K562 (cell line): Measurements from ENCODE around the gene ZNF646. TPM values are rescaled to one million over a fixed set of nuclear protein-coding genes. Genes with fewer than 3 reads are reported as not detected.
A peak's percentile ranks its signal among the peaks of the same experiment; 100 is the strongest.

Experiments used
- CHAMP1 ChIP-seq: fragments of 450-650 bp; IDR thresholded peaks from 2 replicates; pipeline ENCODE4 v1.6.1; 2016; ENCODE audit warnings: mild to moderate bottlenecking
- DIDO1 ChIP-seq: fragments of 450-650 bp; IDR thresholded peaks from 2 replicates; pipeline ENCODE4 v1.6.1; 2016; ENCODE audit warnings: low read depth, missing biosample characterization, missing genetic modification characterization
- ELK3 ChIP-seq: fragments of 450-650 bp; formaldehyde crosslinking; IDR thresholded peaks from 2 replicates; pipeline ENCODE4 v1.4.0; 2020; ENCODE audit warnings: mild to moderate bottlenecking
- FOXA1 ChIP-seq: fragments of 450-650 bp; IDR thresholded peaks from 2 replicates; pipeline ENCODE4 v1.6.1; 2016; ENCODE audit warnings: mild to moderate bottlenecking, borderline replicate concordance
- GTF2E2 ChIP-seq: fragments of 200-800 bp; sonication (Bioruptor generic); IDR thresholded peaks from 2 replicates; pipeline ENCODE4 v1.6.1; 2016; ENCODE audit warnings: missing genetic modification characterization, missing compliant biosample characterization
- HMG20A ChIP-seq: fragments of 450-650 bp; formaldehyde crosslinking; conservative IDR thresholded peaks from 2 replicates; pipeline ENCODE4 v1.4.0; 2020; ENCODE audit warnings: mild to moderate bottlenecking, mixed read lengths
- HNRNPLL ChIP-seq: fragments of 200-400 bp; formaldehyde crosslinking; IDR thresholded peaks from 2 replicates; pipeline ENCODE4 v1.6.1; 2017; ENCODE audit warnings: low read length, low read depth, mild to moderate bottlenecking; ENCODE audit not compliant: poor library complexity, severe bottlenecking
- HNRNPUL1 ChIP-seq: fragments of 200-400 bp; formaldehyde crosslinking; IDR thresholded peaks from 2 replicates; pipeline ENCODE4 v1.6.1; 2017; ENCODE audit warnings: low read length
- MNT ChIP-seq, 2 experiments: fragments of 450-650 bp; conservative IDR thresholded peaks; 2 replicates each; pipeline ENCODE4 v1.6.1; 2017; ENCODE audit warnings: mild to moderate bottlenecking in 2 of 2, moderate library complexity in 2 of 2
- NCOA2 ChIP-seq, 2 experiments: fragments of 450-650 bp; IDR thresholded peaks; 2 replicates each; pipeline ENCODE4 v1.6.1; 2018; ENCODE audit warnings: mild to moderate bottlenecking in 2 of 2, moderate library complexity in 1 of 2; ENCODE audit not compliant: partially characterized antibody in 2 of 2
- NCOA6 ChIP-seq: fragments of 450-650 bp; IDR thresholded peaks from 2 replicates; pipeline ENCODE4 v1.6.1; 2017; ENCODE audit warnings: mild to moderate bottlenecking
- POLR3A ChIP-seq: IDR thresholded peaks from 2 replicates; pipeline ENCODE4 v1.6.1; 2011; ENCODE audit warnings: borderline replicate concordance, mild to moderate bottlenecking, moderate library complexity; ENCODE audit not compliant: insufficient read length, insufficient read depth; ENCODE audit errors: extremely low read depth
- SLC30A9 ChIP-seq: fragments of 250-450 bp; sonication (Bioruptor Pico); IDR thresholded peaks from 2 replicates; pipeline ENCODE4 v1.8.0; 2022; ENCODE audit warnings: mild to moderate bottlenecking, moderate library complexity
- SUPT5H ChIP-seq: fragments of 450-650 bp; IDR thresholded peaks from 2 replicates; pipeline ENCODE4 v1.6.1; 2016
- TBP ChIP-seq: optimal IDR thresholded peaks from 2 replicates; pipeline ENCODE3; 2011; ENCODE audit warnings: low read depth, low read length, improper control_type of control experiment
- TFAP4 ChIP-seq: sonication (generic); formaldehyde crosslinking; IDR thresholded peaks from 2 replicates; pipeline ENCODE4 v1.8.0; 2022; ENCODE audit warnings: missing genetic modification reagents, mild to moderate bottlenecking, moderate library complexity, borderline replicate concordance
- ZBTB1 ChIP-seq: sonication (generic); formaldehyde crosslinking; IDR thresholded peaks from 2 replicates; pipeline ENCODE4 v1.8.1; 2023; ENCODE audit warnings: missing genetic modification reagents, low read depth, mild to moderate bottlenecking, borderline replicate concordance
- ZBTB7A ChIP-seq: IDR thresholded peaks from 2 replicates; pipeline ENCODE4 v1.6.1; 2011; ENCODE audit warnings: low read depth, mild to moderate bottlenecking, low read length, moderate library complexity, borderline replicate concordance; ENCODE audit not compliant: control insufficient read depth
- ZBTB8A ChIP-seq: fragments of 450-650 bp; IDR thresholded peaks from 2 replicates; pipeline ENCODE4 v1.6.1; 2018; ENCODE audit warnings: mild to moderate bottlenecking, moderate library complexity; ENCODE audit not compliant: partially characterized antibody
- ZKSCAN1 ChIP-seq: fragments of 150-350 bp; IDR thresholded peaks from 2 replicates; pipeline ENCODE4 v1.6.1; 2016; ENCODE audit warnings: low read depth, low read length
- ZNF282 ChIP-seq: sonication (generic); formaldehyde crosslinking; IDR thresholded peaks from 2 replicates; pipeline ENCODE4 v1.8.1; 2023; ENCODE audit warnings: missing genetic modification reagents
- ZNF655 ChIP-seq: fragments of 250-450 bp; sonication (Bioruptor Pico); IDR thresholded peaks from 2 replicates; pipeline ENCODE4 v1.5.0; 2021
- polyA plus RNA-seq, 8 experiments: library from polyadenylated mRNA; depleted of rRNA in 4 of 8; stranded (reverse) in 5 of 8; unstranded in 3 of 8; fragments of >200 nt; fragmentation: Nextera tagmentation in 2 of 8; fragmentation: Illumina TruSeq in 1 of 8; extraction: Ambion mirVana in 2 of 8; extraction: Trizol in 1 of 8; gene quantifications; 2 replicates each; pipeline versions ENCODE4 v1.2.1 to v1.2.3, GENCODE V29; 2011 to 2014; ENCODE audit warnings: inconsistent platforms in 1 of 8, missing spikeins in 1 of 8
- total RNA-seq, 7 experiments: library from RNA; depleted of rRNA in 6 of 7; stranded (reverse); fragments of >200 nt in 6 of 7; fragmentation: Illumina TruSeq in 2 of 7; extraction: Trizol in 2 of 7; gene quantifications; 2 replicates each; pipeline versions ENCODE4 v1.2.1 to v1.2.3, GENCODE V29; 2011 to 2021; ENCODE audit warnings: low replicate concordance in 1 of 7

Gene ZNF646
- total and polyA plus RNA-seq, 9 of the 15 experiments (the other 6 are each of a cell fraction or from before 2014, with no cell fraction given): 0.08 to 20.6 (median 8.0) TPM

GRCh38 chr16:31105677-31106213 is 31.5 kb downstream of the ZNF646 start (continued):
- TF ChIP-seq DIDO1 (no peak), CHAMP1 (no peak), ZKSCAN1 (peak; percentile 92), NCOA6 (no peak), FOXA1 (no peak), ZNF282 (no peak), ZNF655 (no peak), POLR3A (no peak), ELK3 (CRISPR knock-in tag) (no peak), TBP (peak; percentile 65), TFAP4 (CRISPR knock-in tag) (peak; percentile 80), ZBTB1 (CRISPR knock-in tag) (peak; percentile 95), GTF2E2 (tag) (no peak), MNT (conservative IDR thresholded peaks at IDR 0.05) (peak; percentile 91 to 93), HNRNPLL (peak; percentile 34), ZBTB7A (peak; percentile 96), SUPT5H (peak; percentile 55; the same call in 1 of the 2 replicates), HNRNPUL1 (no peak), SLC30A9 (CRISPR knock-in tag) (no peak), NCOA2 (IDR thresholded peaks at IDR 0.05; ENCODE audit: partially characterized antibody in 2 of 2) (no peak), HMG20A (CRISPR knock-in tag) (no peak), ZBTB8A (no peak)
